Spleen (tissue), 7 donors: ENCODE data around the gene BRAF.

Source experiments
- CTCF ChIP-seq, 11 experiments: fragments of 200-600 bp in 7 of 11; fragments of 450-650 bp in 4 of 11; sonication (generic) in 4 of 11; IDR thresholded peaks in 8 of 11; conservative IDR thresholded peaks in 3 of 11; 1 replicate in 7 of 11; 2 replicates in 4 of 11; pipeline versions ENCODE4 v1.4.0 to v1.8.0; 2016 to 2021; ENCODE audit warnings: antibody characterized with exemption in 11 of 11, inconsistent platforms in 4 of 11, mild to moderate bottlenecking in 1 of 11
- POLR2AphosphoS5 ChIP-seq, 3 donors: sonication (generic); formaldehyde crosslinking; IDR thresholded peaks; one replicate each; pipeline ENCODE4 v1.5.1; 2017; ENCODE audit warnings: antibody characterized with exemption in 3 of 3
- donor health status: DM: no; HTN: no; CAD: no; lungs with moderate emphysema.
- donor health status: DM: no; HTN: no; CAD: no.
- donor health status: DM: no; HTN: no; CAD: no.

GRCh38 chr7:140828741-140829140, 96.0 kb downstream of the BRAF start:
- TF ChIP-seq CTCF (IDR thresholded peaks at IDR 0.05 in 8 of 11, conservative IDR thresholded peaks at IDR 0.05 in 3 of 11), result no peak
- no peak for TF ChIP-seq POLR2AphosphoS5 (IDR thresholded peaks at IDR 0.05)
